GM23338 (cell line): Measurements from ENCODE around the gene HERC2. TPM values are rescaled to one million over a fixed set of nuclear protein-coding genes. Genes with fewer than 3 reads are reported as not detected.

Experiments
- ATAC-seq: fragments of 200-7000 bp; cut with Tn5 transposase; 3 replicates; pipeline ENCODE4 v1.9.1; 2020
- DNase-seq: peaks from one replicate; pipeline ENCODE4 v3.0.0-alpha.2; 2015; ENCODE audit warnings: low spot score
- H2AFZ ChIP-seq: fragments of 200-600 bp; sonication (generic); 2 replicates; pipeline ENCODE4 v1.8.0; 2016; ENCODE audit warnings: antibody characterized with exemption, mild to moderate bottlenecking, moderate library complexity
- H3F3A ChIP-seq: fragments of 200-600 bp; sonication (generic); replicated peaks from 2 replicates; pipeline ENCODE4 v1.8.0; 2017; ENCODE audit warnings: antibody characterized with exemption, mixed run types, low read depth
- H3K27ac ChIP-seq: fragments of 200-600 bp; sonication (generic); 2 replicates; pipeline ENCODE4 v1.6.1; 2016; ENCODE audit warnings: low read depth
- H3K27me3 ChIP-seq: fragments of 200-600 bp; sonication (generic); 2 replicates; pipeline ENCODE4 v1.8.0; 2016; ENCODE audit warnings: mild to moderate bottlenecking, mixed run types, moderate library complexity; ENCODE audit not compliant: insufficient read depth
- H3K36me3 ChIP-seq: fragments of 200-600 bp; sonication (generic); 2 replicates; pipeline ENCODE4 v1.8.0; 2016; ENCODE audit warnings: mild to moderate bottlenecking; ENCODE audit not compliant: insufficient read depth
- H3K4me1 ChIP-seq: fragments of 200-600 bp; sonication (generic); 2 replicates; pipeline ENCODE4 v1.8.0; 2016; ENCODE audit warnings: mild to moderate bottlenecking, moderate library complexity; ENCODE audit not compliant: insufficient read depth
- H3K4me2 ChIP-seq: fragments of 200-600 bp; sonication (generic); 2 replicates; pipeline ENCODE4 v1.7.1; 2017; ENCODE audit warnings: mixed run types
- H3K4me3 ChIP-seq: fragments of 200-600 bp; sonication (generic); 2 replicates; pipeline ENCODE4 v1.6.1; 2016; ENCODE audit warnings: mixed run types
- H3K79me2 ChIP-seq: fragments of 200-600 bp; sonication (generic); replicated peaks from 2 replicates; pipeline ENCODE4 v1.8.0; 2017; ENCODE audit warnings: mild to moderate bottlenecking; ENCODE audit not compliant: insufficient read depth
- H3K9me2 ChIP-seq: fragments of 200-600 bp; sonication (generic); 2 replicates; pipeline ENCODE4 v1.8.0; 2017; ENCODE audit not compliant: insufficient read depth
- H4K20me1 ChIP-seq: fragments of 200-600 bp; sonication (generic); replicated peaks from 2 replicates; pipeline ENCODE4 v1.8.0; 2017; ENCODE audit warnings: mild to moderate bottlenecking; ENCODE audit not compliant: insufficient read depth
- H3K27ac Mint-ChIP-seq: 2 replicates; pipeline ENCODE4 v1.8.0; 2020; ENCODE audit warnings: inconsistent platforms, mild to moderate bottlenecking, moderate library complexity, mixed read lengths
- H3K27me3 Mint-ChIP-seq: 3 replicates; pipeline ENCODE4 v1.8.0; 2022; ENCODE audit warnings: low read depth, mild to moderate bottlenecking, moderate library complexity, mixed read lengths, inconsistent platforms; ENCODE audit not compliant: insufficient read depth, poor library complexity
- H3K36me3 Mint-ChIP-seq: 3 replicates; pipeline ENCODE4 v1.8.0; 2021; ENCODE audit warnings: low read depth, mild to moderate bottlenecking, inconsistent platforms, moderate library complexity, mixed read lengths
- H3K4me1 Mint-ChIP-seq: 3 replicates; pipeline ENCODE4 v1.8.0; 2020; ENCODE audit warnings: mild to moderate bottlenecking, inconsistent platforms, mixed read lengths
- H3K4me3 Mint-ChIP-seq: 3 replicates; pipeline ENCODE4 v1.8.0; 2021; ENCODE audit warnings: moderate library complexity, mild to moderate bottlenecking, inconsistent platforms, mixed read lengths
- H3K9me3 Mint-ChIP-seq: 3 replicates; pipeline ENCODE4 v1.8.0; 2020; ENCODE audit warnings: moderate library complexity, mild to moderate bottlenecking, inconsistent platforms, mixed read lengths
- CREB1 ChIP-seq: fragments of 250-450 bp; sonication (Bioruptor Pico); IDR thresholded peaks from 2 replicates; pipeline ENCODE4 v1.5.0; 2020; ENCODE audit warnings: low read depth, mild to moderate bottlenecking, moderate library complexity
- CTCF ChIP-seq, 2 experiments: fragments of 200-600 bp in 1 of 2; sonication (generic) in 1 of 2; conservative IDR thresholded peaks; 2 replicates each; pipeline versions ENCODE4 v1.5.1 to v1.6.1; 2016 to 2017; ENCODE audit warnings: antibody characterized with exemption in 2 of 2, low read depth in 2 of 2, mild to moderate bottlenecking in 2 of 2, moderate library complexity in 1 of 2
- EZH2 ChIP-seq: fragments of 200-600 bp; sonication (generic); IDR thresholded peaks from one replicate; pipeline ENCODE4 v1.8.0; 2017; ENCODE audit warnings: antibody characterized with exemption, mild to moderate bottlenecking, low read depth; ENCODE audit not compliant: unreplicated experiment
- EZH2phosphoT487 ChIP-seq: fragments of 200-600 bp; sonication (generic); IDR thresholded peaks from one replicate; pipeline ENCODE4 v1.8.1; 2018; ENCODE audit warnings: antibody characterized with exemption; ENCODE audit not compliant: unreplicated experiment
- JUNB ChIP-seq: IDR thresholded peaks from one replicate; pipeline ENCODE4 v1.6.1; 2016; ENCODE audit warnings: antibody characterized with exemption; ENCODE audit not compliant: unreplicated experiment
- NANOG ChIP-seq: IDR thresholded peaks from 2 replicates; pipeline ENCODE4 v1.6.1; 2016; ENCODE audit warnings: antibody characterized with exemption, borderline replicate concordance
- POLR2AphosphoS5 ChIP-seq: IDR thresholded peaks from 2 replicates; pipeline ENCODE4 v1.6.1; 2016; ENCODE audit warnings: antibody characterized with exemption, low read depth
- REST ChIP-seq: IDR thresholded peaks from one replicate; pipeline ENCODE4 v1.6.1; 2018; ENCODE audit warnings: antibody characterized with exemption; ENCODE audit not compliant: unreplicated experiment
- STAT1 ChIP-seq: IDR thresholded peaks from one replicate; pipeline ENCODE4 v1.6.1; 2016; ENCODE audit warnings: antibody characterized with exemption; ENCODE audit not compliant: unreplicated experiment
- ZNF114 ChIP-seq: fragments of 250-450 bp; sonication (Bioruptor Pico); IDR thresholded peaks from 2 replicates; pipeline ENCODE4 v1.5.0; 2020; ENCODE audit warnings: mild to moderate bottlenecking, moderate library complexity
- ZNF331 ChIP-seq: fragments of 250-450 bp; sonication (Bioruptor Pico); IDR thresholded peaks from 2 replicates; pipeline ENCODE4 v1.5.0; 2020; ENCODE audit warnings: low read depth, mild to moderate bottlenecking, moderate library complexity
- polyA plus RNA-seq: library from polyadenylated mRNA; unstranded; fragments of >200 nt; fragmentation: Nextera tagmentation; extraction: Ambion mirVana; gene quantifications from 2 replicates; pipeline ENCODE4 v1.2.1, GENCODE V29; 2016
- total RNA-seq: library from RNA; depleted of rRNA; stranded (reverse); fragments of >200 nt; shearing (Covaris generic); gene quantifications from 2 replicates; pipeline ENCODE4 v1.2.3, GENCODE V29; 2014

HERC2 gene
- total and polyA plus RNA-seq, 2 experiments from 2014 or later, result 71.3 to 80.7 TPM

- no peak for TF ChIP-seq STAT1
- no peak for TF ChIP-seq JUNB
- peaks cover 18% of the 10 kb centered on the region; the same call in 2 of the 3 replicates for H3K4me1 Mint-ChIP-seq
Measured at GRCh38 chr15:28264166-28264565, 57.8 kb downstream of the HERC2 start.

GRCh38 chr15:28262438-28262837 is 59.5 kb downstream of the HERC2 start:
- H4K20me1 ChIP-seq, result peaks cover 24% of the 10 kb centered on the region
- H3K9me2 ChIP-seq, result no peaks in the 10 kb centered on the region
- H3K4me3 ChIP-seq, result no peak overlapping the region
- DNase-seq, result no peak
- no peaks in the 10 kb centered on the region for H3K4me1 ChIP-seq
- no peaks in the 10 kb centered on the region for H3K27me3 ChIP-seq
- H3K36me3 ChIP-seq, result peaks cover 38% of the 10 kb centered on the region
- Mint-ChIP-seq H3K9me3 (no peaks in the 10 kb centered on the region), H3K27ac (no peak overlapping the region; the same call in 1 of the 2 replicates), H3K4me1 (peaks cover 18% of the 10 kb centered on the region; the same call in 2 of the 3 replicates), H3K27me3 (no peaks in the 10 kb centered on the region), H3K36me3 (peaks cover 60% of the 10 kb centered on the region), H3K4me3 (no peak overlapping the region)
- H2AFZ ChIP-seq, result no peak overlapping the region
- ATAC-seq, result no peak
- peaks cover 65% of the 10 kb centered on the region for H3K79me2 ChIP-seq
- no peaks in the 10 kb centered on the region for H3F3A ChIP-seq
- H3K4me2 ChIP-seq, result no peak overlapping the region
- H3K27ac ChIP-seq, result no peak overlapping the region
- TF ChIP-seq EZH2phosphoT487 (no peak), JUNB (no peak), POLR2AphosphoS5 (no peak), REST (no peak), NANOG (no peak), ZNF114 (CRISPR knock-in tag) (no peak), EZH2 (no peak), ZNF331 (CRISPR knock-in tag) (no peak), CTCF (conservative IDR thresholded peaks at IDR 0.05; ENCODE audit: low read depth in 2 of 2) (no peak), STAT1 (no peak), CREB1 (CRISPR knock-in tag) (no peak)

More at GRCh38 chr15:28264166-28264565, 57.8 kb downstream of the HERC2 start:
- peaks cover 23% of the 10 kb centered on the region for H4K20me1 ChIP-seq
- H3F3A ChIP-seq, result no peaks in the 10 kb centered on the region
- peaks cover 48% of the 10 kb centered on the region for H3K79me2 ChIP-seq
- no peak overlapping the region for H3K4me3 Mint-ChIP-seq
- no peak for ATAC-seq
- H3K4me2 ChIP-seq, result no peak overlapping the region
- H3K27ac Mint-ChIP-seq, result peak overlapping the region; percentile 20; the same call in 1 of the 2 replicates
- no peak overlapping the region for H3K27ac ChIP-seq
- peaks cover 44% of the 10 kb centered on the region for H3K36me3 ChIP-seq
- no peak overlapping the region for H3K4me3 ChIP-seq
- H3K36me3 Mint-ChIP-seq, result peaks cover 73% of the 10 kb centered on the region
- no peaks in the 10 kb centered on the region for H3K9me2 ChIP-seq
- no peaks in the 10 kb centered on the region for H3K4me1 ChIP-seq
- no peak overlapping the region for H2AFZ ChIP-seq
- no peak for DNase-seq
- peaks cover 5% of the 10 kb centered on the region for H3K27me3 Mint-ChIP-seq
- no peaks in the 10 kb centered on the region for H3K9me3 Mint-ChIP-seq
- H3K27me3 ChIP-seq, result no peaks in the 10 kb centered on the region
